SK-N-SH treated with all-trans-retinoic acid at 6 μM for 48 hours (cell line): ENCODE results near the gene CNTN1.

Experiments
- ATAC-seq: fragments of 200-7000 bp; cut with Tn5 transposase; 3 replicates; pipeline ENCODE4 v1.9.1; 2020; ENCODE audit warnings: mild to moderate bottlenecking, moderate library complexity
- BACH2 ChIP-seq: fragments of 250-450 bp; sonication (Bioruptor Pico); IDR thresholded peaks from 2 replicates; pipeline ENCODE4 v1.9.0; 2021; ENCODE audit warnings: mild to moderate bottlenecking, borderline replicate concordance
- CSDC2 ChIP-seq: fragments of 250-450 bp; sonication (Bioruptor Pico); IDR thresholded peaks from 2 replicates; pipeline ENCODE4 v1.5.0; 2020; ENCODE audit warnings: mild to moderate bottlenecking, moderate library complexity
- ESRRG ChIP-seq: fragments of 250-450 bp; sonication (Bioruptor Pico); IDR thresholded peaks from 2 replicates; pipeline ENCODE4 v1.6.1; 2021; ENCODE audit warnings: mild to moderate bottlenecking
- GLIS3 ChIP-seq: fragments of 250-450 bp; sonication (Bioruptor Pico); IDR thresholded peaks from 2 replicates; pipeline ENCODE4 v1.5.0; 2020; ENCODE audit warnings: mild to moderate bottlenecking, moderate library complexity
- ISL1 ChIP-seq: fragments of 250-450 bp; sonication (Bioruptor Pico); IDR thresholded peaks from 2 replicates; pipeline ENCODE4 v2.1.2; 2022; ENCODE audit warnings: mild to moderate bottlenecking, moderate library complexity
- OSR1 ChIP-seq: fragments of 250-450 bp; sonication (Bioruptor Pico); IDR thresholded peaks from 2 replicates; pipeline ENCODE4 v1.8.0; 2022; ENCODE audit warnings: moderate library complexity, mild to moderate bottlenecking, inconsistent platforms
- POU6F1 ChIP-seq: fragments of 250-450 bp; sonication (Bioruptor Pico); IDR thresholded peaks from 2 replicates; pipeline ENCODE4 v1.8.0; 2021; ENCODE audit warnings: low read depth, mild to moderate bottlenecking, moderate library complexity, borderline replicate concordance
- PPARA ChIP-seq: fragments of 250-450 bp; sonication (Bioruptor Pico); IDR thresholded peaks from 2 replicates; pipeline ENCODE4 v1.5.0; 2020; ENCODE audit warnings: mild to moderate bottlenecking, borderline replicate concordance
- SNAI2 ChIP-seq: fragments of 250-450 bp; sonication (Bioruptor Pico); IDR thresholded peaks from 2 replicates; pipeline ENCODE4 v1.5.0; 2020; ENCODE audit warnings: mild to moderate bottlenecking, moderate library complexity
- TCF4 ChIP-seq: fragments of 250-450 bp; sonication (Bioruptor Pico); IDR thresholded peaks from 2 replicates; pipeline ENCODE4 v1.8.0; 2021; ENCODE audit warnings: mild to moderate bottlenecking, moderate library complexity, borderline replicate concordance
- TOX ChIP-seq: fragments of 250-450 bp; sonication (Bioruptor Pico); IDR thresholded peaks from 2 replicates; pipeline ENCODE4 v1.8.0; 2021; ENCODE audit warnings: mild to moderate bottlenecking, moderate library complexity, borderline replicate concordance
- ZFP3 ChIP-seq: fragments of 250-450 bp; sonication (Bioruptor Pico); IDR thresholded peaks from 2 replicates; pipeline ENCODE4 v1.5.0; 2020; ENCODE audit warnings: mild to moderate bottlenecking, moderate library complexity
- ZNF565 ChIP-seq: fragments of 450-650 bp; formaldehyde crosslinking; conservative IDR thresholded peaks from 2 replicates; pipeline ENCODE4 v1.5.0; 2020; ENCODE audit warnings: low read depth, mild to moderate bottlenecking, moderate library complexity
- ZNF70 ChIP-seq: fragments of 450-650 bp; formaldehyde crosslinking; IDR thresholded peaks from 2 replicates; pipeline ENCODE4 v1.5.0; 2020; ENCODE audit warnings: mild to moderate bottlenecking, moderate library complexity
- TF ChIP-seq, protein P1 (sequence below): fragments of 250-450 bp; sonication (Bioruptor Pico); IDR thresholded peaks from 2 replicates; pipeline ENCODE4 v1.5.0; 2020; ENCODE audit warnings: mild to moderate bottlenecking, moderate library complexity
- TF ChIP-seq, protein P2 (sequence below): fragments of 250-450 bp; sonication (Bioruptor Pico); IDR thresholded peaks from 2 replicates; pipeline ENCODE4 v1.5.1; 2020; ENCODE audit warnings: low read depth, mild to moderate bottlenecking, moderate library complexity
- TF ChIP-seq, protein P3 (sequence below): fragments of 250-450 bp; sonication (Bioruptor Pico); IDR thresholded peaks from 2 replicates; pipeline ENCODE4 v1.8.0; 2020; ENCODE audit warnings: mild to moderate bottlenecking, moderate library complexity, borderline replicate concordance
- TF ChIP-seq, protein P4 (sequence below): fragments of 250-450 bp; sonication (Bioruptor Pico); IDR thresholded peaks from 2 replicates; pipeline ENCODE4 v1.5.1; 2021; ENCODE audit warnings: mild to moderate bottlenecking, moderate library complexity

Gene CNTN1

DNA sequence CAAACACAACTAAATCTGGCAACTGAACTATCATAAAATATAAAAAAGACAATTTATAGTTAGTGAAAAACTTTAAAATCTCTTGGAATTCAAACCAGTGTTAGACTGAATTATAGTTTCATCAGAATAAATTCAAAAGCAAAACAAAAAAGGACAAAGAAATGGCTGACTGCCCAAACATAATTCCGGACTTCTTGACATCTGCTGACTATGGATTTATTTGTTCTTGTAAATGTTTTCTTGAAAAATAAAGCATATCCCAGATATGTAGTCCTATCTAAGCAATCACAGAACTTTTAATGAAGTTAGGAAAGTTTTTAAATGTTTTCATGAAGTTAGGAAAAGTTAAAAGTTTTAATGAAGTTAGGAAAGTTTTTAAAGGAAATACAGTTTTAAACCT is 45.8 kb upstream of the CNTN1 start:
- no peak for ATAC-seq
- peak; percentile 69 for TF ChIP-seq ISL1 (CRISPR knock-in tag)
- TF ChIP-seq, protein P1, sequence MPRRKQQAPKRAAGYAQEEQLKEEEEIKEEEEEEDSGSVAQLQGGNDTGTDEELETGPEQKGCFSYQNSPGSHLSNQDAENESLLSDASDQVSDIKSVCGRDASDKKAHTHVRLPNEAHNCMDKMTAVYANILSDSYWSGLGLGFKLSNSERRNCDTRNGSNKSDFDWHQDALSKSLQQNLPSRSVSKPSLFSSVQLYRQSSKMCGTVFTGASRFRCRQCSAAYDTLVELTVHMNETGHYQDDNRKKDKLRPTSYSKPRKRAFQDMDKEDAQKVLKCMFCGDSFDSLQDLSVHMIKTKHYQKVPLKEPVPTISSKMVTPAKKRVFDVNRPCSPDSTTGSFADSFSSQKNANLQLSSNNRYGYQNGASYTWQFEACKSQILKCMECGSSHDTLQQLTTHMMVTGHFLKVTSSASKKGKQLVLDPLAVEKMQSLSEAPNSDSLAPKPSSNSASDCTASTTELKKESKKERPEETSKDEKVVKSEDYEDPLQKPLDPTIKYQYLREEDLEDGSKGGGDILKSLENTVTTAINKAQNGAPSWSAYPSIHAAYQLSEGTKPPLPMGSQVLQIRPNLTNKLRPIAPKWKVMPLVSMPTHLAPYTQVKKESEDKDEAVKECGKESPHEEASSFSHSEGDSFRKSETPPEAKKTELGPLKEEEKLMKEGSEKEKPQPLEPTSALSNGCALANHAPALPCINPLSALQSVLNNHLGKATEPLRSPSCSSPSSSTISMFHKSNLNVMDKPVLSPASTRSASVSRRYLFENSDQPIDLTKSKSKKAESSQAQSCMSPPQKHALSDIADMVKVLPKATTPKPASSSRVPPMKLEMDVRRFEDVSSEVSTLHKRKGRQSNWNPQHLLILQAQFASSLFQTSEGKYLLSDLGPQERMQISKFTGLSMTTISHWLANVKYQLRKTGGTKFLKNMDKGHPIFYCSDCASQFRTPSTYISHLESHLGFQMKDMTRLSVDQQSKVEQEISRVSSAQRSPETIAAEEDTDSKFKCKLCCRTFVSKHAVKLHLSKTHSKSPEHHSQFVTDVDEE (CRISPR knock-in tag): no peak
- TF ChIP-seq, all 23 proteins: peak for 1

DNA sequence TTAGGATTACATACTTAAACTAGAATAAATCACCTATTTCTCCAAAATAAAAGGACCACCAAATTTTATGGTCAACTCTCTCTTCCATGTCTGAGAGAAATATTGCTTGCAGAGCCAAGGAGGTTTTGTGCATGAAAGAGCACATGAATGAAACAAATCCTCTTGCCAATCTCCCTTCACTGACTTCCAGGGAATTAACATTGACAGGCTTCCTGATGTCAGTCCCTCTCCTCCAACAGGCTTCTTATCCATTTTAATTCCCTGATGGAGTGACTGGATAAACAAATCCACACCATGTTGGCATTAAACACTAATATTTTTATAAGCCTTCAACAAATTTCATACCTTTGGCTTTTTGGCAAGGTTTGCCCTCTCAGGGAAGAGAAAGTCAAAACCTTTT is 45.3 kb upstream of the CNTN1 start:
- TF ChIP-seq SNAI2 (CRISPR knock-in tag): no peak
- TF ChIP-seq POU6F1: no peak
- TF ChIP-seq OSR1: no peak
- TF ChIP-seq TOX (CRISPR knock-in tag): no peak
- TF ChIP-seq CSDC2 (CRISPR knock-in tag): no peak
- TF ChIP-seq ZFP3: no peak
- TF ChIP-seq, protein P2, sequence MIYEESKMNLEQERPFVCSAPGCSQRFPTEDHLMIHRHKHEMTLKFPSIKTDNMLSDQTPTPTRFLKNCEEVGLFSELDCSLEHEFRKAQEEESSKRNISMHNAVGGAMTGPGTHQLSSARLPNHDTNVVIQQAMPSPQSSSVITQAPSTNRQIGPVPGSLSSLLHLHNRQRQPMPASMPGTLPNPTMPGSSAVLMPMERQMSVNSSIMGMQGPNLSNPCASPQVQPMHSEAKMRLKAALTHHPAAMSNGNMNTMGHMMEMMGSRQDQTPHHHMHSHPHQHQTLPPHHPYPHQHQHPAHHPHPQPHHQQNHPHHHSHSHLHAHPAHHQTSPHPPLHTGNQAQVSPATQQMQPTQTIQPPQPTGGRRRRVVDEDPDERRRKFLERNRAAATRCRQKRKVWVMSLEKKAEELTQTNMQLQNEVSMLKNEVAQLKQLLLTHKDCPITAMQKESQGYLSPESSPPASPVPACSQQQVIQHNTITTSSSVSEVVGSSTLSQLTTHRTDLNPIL (CRISPR knock-in tag): no peak
- no peak for TF ChIP-seq ZNF565 (CRISPR knock-in tag)
- TF ChIP-seq ESRRG (CRISPR knock-in tag): no peak
- TF ChIP-seq GLIS3: no peak
- no peak for TF ChIP-seq BACH2
- ATAC-seq: no peak

DNA sequence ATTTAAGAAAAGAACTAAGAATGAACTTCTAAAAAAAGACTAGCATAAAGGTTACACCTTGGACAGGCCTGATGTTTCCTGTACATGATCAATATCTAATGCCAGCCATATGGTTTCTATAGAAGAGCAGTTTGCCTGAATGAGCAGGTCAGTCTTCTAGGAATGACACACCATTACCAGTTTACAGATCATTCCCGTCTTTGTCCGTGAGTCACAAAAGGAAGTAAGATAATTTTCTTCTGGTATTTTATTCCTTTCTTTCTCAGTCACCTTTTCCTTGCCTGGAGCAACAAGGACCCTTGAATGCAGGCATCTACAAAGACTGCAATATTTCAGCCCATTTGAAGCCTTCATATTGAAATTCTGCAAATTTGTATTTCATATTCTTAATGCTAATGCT is 44.6 kb upstream of the CNTN1 start:
- ATAC-seq: no peak
- TF ChIP-seq SNAI2 (CRISPR knock-in tag) (no peak), GLIS3 (no peak), ZFP3 (no peak), ZNF70 (no peak), BACH2 (no peak), PPARA (no peak), CSDC2 (CRISPR knock-in tag) (no peak), TCF4 (CRISPR knock-in tag) (no peak), ISL1 (CRISPR knock-in tag) (no peak), OSR1 (no peak), ESRRG (CRISPR knock-in tag) (no peak), TOX (CRISPR knock-in tag) (no peak)
- TF ChIP-seq, protein P3, sequence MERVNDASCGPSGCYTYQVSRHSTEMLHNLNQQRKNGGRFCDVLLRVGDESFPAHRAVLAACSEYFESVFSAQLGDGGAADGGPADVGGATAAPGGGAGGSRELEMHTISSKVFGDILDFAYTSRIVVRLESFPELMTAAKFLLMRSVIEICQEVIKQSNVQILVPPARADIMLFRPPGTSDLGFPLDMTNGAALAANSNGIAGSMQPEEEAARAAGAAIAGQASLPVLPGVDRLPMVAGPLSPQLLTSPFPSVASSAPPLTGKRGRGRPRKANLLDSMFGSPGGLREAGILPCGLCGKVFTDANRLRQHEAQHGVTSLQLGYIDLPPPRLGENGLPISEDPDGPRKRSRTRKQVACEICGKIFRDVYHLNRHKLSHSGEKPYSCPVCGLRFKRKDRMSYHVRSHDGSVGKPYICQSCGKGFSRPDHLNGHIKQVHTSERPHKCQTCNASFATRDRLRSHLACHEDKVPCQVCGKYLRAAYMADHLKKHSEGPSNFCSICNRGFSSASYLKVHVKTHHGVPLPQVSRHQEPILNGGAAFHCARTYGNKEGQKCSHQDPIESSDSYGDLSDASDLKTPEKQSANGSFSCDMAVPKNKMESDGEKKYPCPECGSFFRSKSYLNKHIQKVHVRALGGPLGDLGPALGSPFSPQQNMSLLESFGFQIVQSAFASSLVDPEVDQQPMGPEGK (CRISPR knock-in tag): no peak
- TF ChIP-seq, protein P1 (CRISPR knock-in tag): no peak
- TF ChIP-seq, protein P4, sequence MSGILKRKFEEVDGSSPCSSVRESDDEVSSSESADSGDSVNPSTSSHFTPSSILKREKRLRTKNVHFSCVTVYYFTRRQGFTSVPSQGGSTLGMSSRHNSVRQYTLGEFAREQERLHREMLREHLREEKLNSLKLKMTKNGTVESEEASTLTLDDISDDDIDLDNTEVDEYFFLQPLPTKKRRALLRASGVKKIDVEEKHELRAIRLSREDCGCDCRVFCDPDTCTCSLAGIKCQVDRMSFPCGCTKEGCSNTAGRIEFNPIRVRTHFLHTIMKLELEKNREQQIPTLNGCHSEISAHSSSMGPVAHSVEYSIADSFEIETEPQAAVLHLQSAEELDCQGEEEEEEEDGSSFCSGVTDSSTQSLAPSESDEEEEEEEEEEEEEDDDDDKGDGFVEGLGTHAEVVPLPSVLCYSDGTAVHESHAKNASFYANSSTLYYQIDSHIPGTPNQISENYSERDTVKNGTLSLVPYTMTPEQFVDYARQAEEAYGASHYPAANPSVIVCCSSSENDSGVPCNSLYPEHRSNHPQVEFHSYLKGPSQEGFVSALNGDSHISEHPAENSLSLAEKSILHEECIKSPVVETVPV: no peak
